NCI-H1436 treated with DMSO at 0.1 percent for 48 hours (cell line): ENCODE measurements around the gene DRD1.
"Not testable (repeated sequence)": the region's sequence is repeated elsewhere in the genome, so short reads cannot be mapped to it uniquely, and the experiment has no call there.

Experiments
- DNase-seq: peaks from one replicate; lab custom pipeline; 2025; lab: John Stamatoyannopoulos, UW

The DRD1 gene

GRCh38 chr5:175424594-175424993 lies 19.4 kb downstream of the DRD1 start:
- DNase-seq, result not testable (repeated sequence)

- DNase-seq, result no peak
Measured at GRCh38 chr5:175422058-175422457, 21.9 kb downstream of the DRD1 start.

- no peak for DNase-seq
Measured at GRCh38 chr5:175420383-175420782, 23.6 kb downstream of the DRD1 start.

- DNase-seq, result no peak
Measured at GRCh38 chr5:175418251-175418650, 25.7 kb downstream of the DRD1 start.

- DNase-seq, result no peak
Measured at GRCh38 chr5:175417384-175417783, 26.6 kb downstream of the DRD1 start.

GRCh38 chr5:175415303-175415702 lies 28.7 kb downstream of the DRD1 start:
- DNase-seq, result no peak

GRCh38 chr5:175410926-175411325 lies 33.1 kb downstream of the DRD1 start:
- DNase-seq, result no peak

- no peak for DNase-seq
Measured at GRCh38 chr5:175406300-175406699, 37.7 kb downstream of the DRD1 start.

GRCh38 chr5:175397590-175398297 lies 46.2 kb downstream of the DRD1 start:
- DNase-seq, result not testable (repeated sequence)

GRCh38 chr5:175395430-175395829 lies 48.6 kb downstream of the DRD1 start:
- DNase-seq, result not testable (repeated sequence)

GRCh38 chr5:175394601-175395000 lies 49.4 kb downstream of the DRD1 start:
- no peak for DNase-seq

- DNase-seq, result no peak
Measured at GRCh38 chr5:175393897-175394296, 50.1 kb downstream of the DRD1 start.

GRCh38 chr5:175392236-175392635 lies 51.7 kb downstream of the DRD1 start:
- DNase-seq, result no peak

GRCh38 chr5:175390352-175391083 lies 53.5 kb downstream of the DRD1 start:
- DNase-seq, result no peak
